ENCODE measurements around the gene ARG1.

The ARG1 gene

DNA sequence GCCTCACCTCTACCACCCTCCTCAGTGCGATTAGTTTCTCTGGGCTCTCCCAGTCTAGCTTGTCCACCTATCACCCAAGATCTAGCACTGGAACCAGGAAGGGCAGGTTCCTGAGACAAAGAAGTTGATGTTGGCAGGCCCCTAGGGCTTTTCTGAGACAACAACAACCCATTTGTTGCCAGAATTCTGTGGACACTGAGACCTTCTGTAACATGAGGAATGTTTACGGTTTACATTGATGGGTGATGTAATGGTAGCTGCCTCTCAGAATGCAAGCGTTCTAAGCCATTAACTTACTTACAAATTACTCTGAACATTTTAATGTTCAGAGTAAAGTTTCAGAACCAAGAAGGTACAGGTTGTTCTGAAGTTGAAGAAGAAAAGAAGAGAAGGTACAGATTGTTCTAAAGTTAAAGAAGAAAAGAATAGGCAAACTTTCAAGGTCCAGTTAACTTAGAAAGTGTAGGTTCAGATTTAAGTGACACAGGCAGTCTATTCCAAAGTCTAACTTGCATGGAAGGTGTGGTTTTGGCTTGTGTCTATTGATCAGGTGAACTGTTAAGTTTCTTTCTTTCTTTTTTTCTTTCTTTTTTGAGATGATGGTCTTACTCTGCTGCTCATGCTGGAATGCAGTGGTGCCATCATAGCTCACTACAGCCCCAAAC lies 58.7 kb downstream of the ARG1 start:
- no peak overlapping the region for H3K4me3 ChIP-seq (ENCODE audit: low read length)
- TF ChIP-seq EZH2phosphoT487 (IDR thresholded peaks at IDR 0.05; ENCODE audit: low read length) (no peak), EZH2 (optimal IDR thresholded peaks at IDR 0.05; ENCODE audit: low read depth, low read length) (no peak)
- TF ChIP-seq, protein P1, sequence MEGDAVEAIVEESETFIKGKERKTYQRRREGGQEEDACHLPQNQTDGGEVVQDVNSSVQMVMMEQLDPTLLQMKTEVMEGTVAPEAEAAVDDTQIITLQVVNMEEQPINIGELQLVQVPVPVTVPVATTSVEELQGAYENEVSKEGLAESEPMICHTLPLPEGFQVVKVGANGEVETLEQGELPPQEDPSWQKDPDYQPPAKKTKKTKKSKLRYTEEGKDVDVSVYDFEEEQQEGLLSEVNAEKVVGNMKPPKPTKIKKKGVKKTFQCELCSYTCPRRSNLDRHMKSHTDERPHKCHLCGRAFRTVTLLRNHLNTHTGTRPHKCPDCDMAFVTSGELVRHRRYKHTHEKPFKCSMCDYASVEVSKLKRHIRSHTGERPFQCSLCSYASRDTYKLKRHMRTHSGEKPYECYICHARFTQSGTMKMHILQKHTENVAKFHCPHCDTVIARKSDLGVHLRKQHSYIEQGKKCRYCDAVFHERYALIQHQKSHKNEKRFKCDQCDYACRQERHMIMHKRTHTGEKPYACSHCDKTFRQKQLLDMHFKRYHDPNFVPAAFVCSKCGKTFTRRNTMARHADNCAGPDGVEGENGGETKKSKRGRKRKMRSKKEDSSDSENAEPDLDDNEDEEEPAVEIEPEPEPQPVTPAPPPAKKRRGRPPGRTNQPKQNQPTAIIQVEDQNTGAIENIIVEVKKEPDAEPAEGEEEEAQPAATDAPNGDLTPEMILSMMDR (IDR thresholded peaks at IDR 0.05; ENCODE audit: low read length) = no peak
- 0 out of 2 replicates have a peak, but pooled peaks cover 3% of the 10 kb centered on the region for H3K4me1 ChIP-seq (ENCODE audit: low read length)
- H3K27me3 ChIP-seq (replicated peaks; ENCODE audit: insufficient read depth, low read length) = no peaks in the 10 kb centered on the region
- no peaks in the 10 kb centered on the region for H4K20me1 ChIP-seq (ENCODE audit: insufficient read depth, low read length)
- peaks cover 13% of the 10 kb centered on the region for H3K79me2 ChIP-seq (ENCODE audit: low read length)
- no peak overlapping the region for H3K9ac ChIP-seq (ENCODE audit: low read length)
- no peak for DNase-seq
- no peaks in the 10 kb centered on the region for H3K9me3 ChIP-seq (replicated peaks; ENCODE audit: insufficient read depth, low read length)
- peaks cover 3% of the 10 kb centered on the region; the same call in 1 of the 2 replicates for H3F3A ChIP-seq (ENCODE audit: insufficient read depth, low read length)
- no peak overlapping the region for H3K27ac ChIP-seq (ENCODE audit: low read length)
- H3K4me2 ChIP-seq (ENCODE audit: low read depth, low read length) = no peak overlapping the region
- no peak overlapping the region for H2AFZ ChIP-seq (ENCODE audit: low read length)
- no peaks in the 10 kb centered on the region for H3K36me3 ChIP-seq (replicated peaks; ENCODE audit: insufficient read depth, low read length)
- no peaks in the 10 kb centered on the region for H3K9me2 ChIP-seq (replicated peaks; ENCODE audit: insufficient read depth, low read length)
